Peyer's patch (tissue), 4 donors: ENCODE measurements around the gene AGAP1.

Source experiments
- POLR2A ChIP-seq, 2 donors: fragments of 450-650 bp; IDR thresholded peaks; one replicate each; pipeline ENCODE4 v1.5.1; 2017; ENCODE audit warnings: antibody characterized with exemption in 2 of 2, mild to moderate bottlenecking in 2 of 2, moderate library complexity in 2 of 2
- TF ChIP-seq, protein P1 (sequence below), 6 experiments: fragments of 450-650 bp in 4 of 6; fragments of 200-600 bp in 2 of 6; sonication (generic) in 1 of 6; IDR thresholded peaks; one replicate each; pipeline ENCODE4 v1.5.1; 2017 to 2019; ENCODE audit warnings: antibody characterized with exemption in 6 of 6, mild to moderate bottlenecking in 3 of 6, moderate library complexity in 1 of 6

DNA sequence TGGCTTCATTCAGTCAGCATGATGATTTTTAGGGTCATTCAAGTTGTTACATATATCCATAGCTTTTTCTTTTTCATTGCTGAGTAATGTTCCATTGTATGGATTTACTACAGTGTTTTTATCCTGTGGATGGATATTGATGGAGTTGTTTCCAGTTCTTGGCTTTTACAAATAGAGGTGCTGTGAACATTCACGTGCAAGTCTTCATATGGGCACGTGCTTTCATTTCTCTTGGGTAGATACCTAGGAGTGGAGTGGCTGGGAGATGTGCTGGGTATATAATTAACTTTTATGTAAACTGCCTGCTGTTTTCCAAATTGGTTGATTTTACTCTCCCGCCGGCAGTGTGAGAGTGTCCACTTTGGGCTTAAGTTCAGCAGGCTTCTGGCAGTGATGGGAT, 16.5 kb downstream of the AGAP1 start:
- TF ChIP-seq, protein P1, sequence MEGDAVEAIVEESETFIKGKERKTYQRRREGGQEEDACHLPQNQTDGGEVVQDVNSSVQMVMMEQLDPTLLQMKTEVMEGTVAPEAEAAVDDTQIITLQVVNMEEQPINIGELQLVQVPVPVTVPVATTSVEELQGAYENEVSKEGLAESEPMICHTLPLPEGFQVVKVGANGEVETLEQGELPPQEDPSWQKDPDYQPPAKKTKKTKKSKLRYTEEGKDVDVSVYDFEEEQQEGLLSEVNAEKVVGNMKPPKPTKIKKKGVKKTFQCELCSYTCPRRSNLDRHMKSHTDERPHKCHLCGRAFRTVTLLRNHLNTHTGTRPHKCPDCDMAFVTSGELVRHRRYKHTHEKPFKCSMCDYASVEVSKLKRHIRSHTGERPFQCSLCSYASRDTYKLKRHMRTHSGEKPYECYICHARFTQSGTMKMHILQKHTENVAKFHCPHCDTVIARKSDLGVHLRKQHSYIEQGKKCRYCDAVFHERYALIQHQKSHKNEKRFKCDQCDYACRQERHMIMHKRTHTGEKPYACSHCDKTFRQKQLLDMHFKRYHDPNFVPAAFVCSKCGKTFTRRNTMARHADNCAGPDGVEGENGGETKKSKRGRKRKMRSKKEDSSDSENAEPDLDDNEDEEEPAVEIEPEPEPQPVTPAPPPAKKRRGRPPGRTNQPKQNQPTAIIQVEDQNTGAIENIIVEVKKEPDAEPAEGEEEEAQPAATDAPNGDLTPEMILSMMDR (IDR thresholded peaks at IDR 0.05), result no peak
- no peak for TF ChIP-seq POLR2A (IDR thresholded peaks at IDR 0.05)
